GM19328 (cell line): Measurements from ENCODE around the gene SMARCD2.
"Not testable (repeated sequence)": the region's sequence is repeated elsewhere in the genome, so short reads cannot be mapped to it uniquely, and the experiment has no call there.

Source experiments
- ATAC-seq: cut with Tn5 transposase; IDR thresholded peaks from one replicate; pipeline ENCODE4 v1.9.1; 2021; ENCODE audit warnings: mild to moderate bottlenecking, moderate library complexity; ENCODE audit not compliant: unreplicated experiment

Gene SMARCD2

GRCh38 chr17:63816123-63816522 is 26.4 kb downstream of the SMARCD2 start:
- no peak for ATAC-seq

DNA sequence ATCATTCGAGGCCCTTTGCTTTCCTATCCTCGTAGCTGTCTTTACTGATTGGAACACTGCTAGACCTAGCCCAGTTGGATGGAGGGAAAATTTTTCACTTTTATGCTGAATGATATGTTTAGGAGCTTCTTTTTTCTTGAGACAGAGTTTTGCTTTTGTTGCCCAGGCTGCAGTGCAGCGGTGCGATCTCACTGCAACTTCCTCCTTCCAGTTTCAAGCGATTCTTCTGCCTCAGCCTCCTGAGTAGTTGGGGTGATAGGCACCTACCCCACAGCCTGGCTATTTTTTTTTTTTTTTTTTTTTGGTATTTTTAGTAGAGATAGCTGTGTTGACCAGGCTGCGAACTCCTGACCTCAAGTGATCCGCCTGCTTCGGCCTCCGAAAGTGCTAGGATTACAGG is 32.5 kb downstream of the SMARCD2 start:
- no peak for ATAC-seq

DNA sequence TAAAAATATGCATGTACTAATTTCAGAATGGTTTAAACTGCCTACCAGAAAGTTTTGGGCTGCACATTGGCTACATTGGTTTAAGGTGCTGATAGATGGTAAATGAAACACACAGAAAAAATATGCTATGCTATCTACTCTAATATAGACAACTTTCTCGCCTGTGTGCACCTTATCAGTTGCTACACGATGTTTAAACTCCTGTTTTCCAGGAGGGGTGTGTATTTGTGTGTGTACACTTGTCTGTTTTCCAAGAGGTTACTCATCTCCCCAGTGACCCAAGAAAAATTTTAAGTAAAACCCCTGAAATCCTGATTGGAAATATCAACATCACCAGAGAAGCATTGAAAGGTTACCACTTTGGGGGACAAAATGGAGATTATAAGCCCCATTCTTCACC is 36.9 kb downstream of the SMARCD2 start:
- no peak for ATAC-seq

GRCh38 chr17:63804328-63804727 is 38.2 kb downstream of the SMARCD2 start:
- ATAC-seq = no peak

- no peak for ATAC-seq
Measured at GRCh38 chr17:63800783-63801182, 41.7 kb downstream of the SMARCD2 start.

DNA sequence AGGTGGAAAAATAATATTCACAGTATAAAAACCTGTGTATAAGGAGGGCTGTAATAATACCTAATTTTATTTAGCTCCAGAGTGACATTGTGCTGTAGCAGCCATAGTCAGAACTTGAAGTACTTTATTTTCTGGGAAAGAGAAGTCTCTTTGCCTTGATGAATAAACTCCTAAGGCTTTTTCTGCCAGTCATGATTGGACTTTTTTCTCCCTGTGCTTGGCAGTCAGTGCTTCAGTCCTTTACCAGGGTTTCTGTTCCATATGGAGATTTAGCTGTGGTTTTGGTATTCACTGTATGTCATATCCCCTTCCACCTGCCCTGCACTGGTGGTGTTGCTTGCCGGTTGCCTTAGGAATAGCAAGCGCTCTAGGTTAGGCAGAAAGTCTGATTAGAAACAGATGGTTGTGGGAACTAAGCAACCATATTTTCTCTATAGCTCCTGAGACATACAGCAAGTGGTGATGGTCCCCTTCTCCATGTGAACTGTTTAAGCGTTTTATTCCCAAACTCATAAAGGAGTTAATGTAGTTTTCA is 43.8 kb downstream of the SMARCD2 start:
- ATAC-seq = no peak

GRCh38 chr17:63796375-63796774 is 46.1 kb downstream of the SMARCD2 start:
- not testable (repeated sequence) for ATAC-seq

- no peak for ATAC-seq
Measured at GRCh38 chr17:63792055-63792729, 50.3 kb downstream of the SMARCD2 start.

DNA sequence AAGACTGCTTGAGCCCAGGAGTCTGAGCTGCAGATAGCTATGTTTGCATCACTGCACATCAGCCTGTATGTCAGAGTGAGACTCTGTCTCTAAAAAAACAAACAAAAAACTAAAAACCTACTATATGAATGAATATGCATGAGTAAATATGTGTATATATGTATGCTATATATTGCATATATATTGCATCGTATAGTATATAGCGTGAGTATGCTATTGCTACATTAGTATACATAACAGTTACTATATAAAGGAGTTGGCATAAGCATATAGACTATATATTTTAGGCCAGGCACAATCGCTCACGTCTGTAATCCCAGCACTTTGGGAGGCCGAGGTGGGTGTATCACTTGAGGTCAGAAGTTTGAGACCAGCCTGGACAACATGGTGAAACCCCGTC is 52.4 kb downstream of the SMARCD2 start:
- no peak for ATAC-seq

DNA sequence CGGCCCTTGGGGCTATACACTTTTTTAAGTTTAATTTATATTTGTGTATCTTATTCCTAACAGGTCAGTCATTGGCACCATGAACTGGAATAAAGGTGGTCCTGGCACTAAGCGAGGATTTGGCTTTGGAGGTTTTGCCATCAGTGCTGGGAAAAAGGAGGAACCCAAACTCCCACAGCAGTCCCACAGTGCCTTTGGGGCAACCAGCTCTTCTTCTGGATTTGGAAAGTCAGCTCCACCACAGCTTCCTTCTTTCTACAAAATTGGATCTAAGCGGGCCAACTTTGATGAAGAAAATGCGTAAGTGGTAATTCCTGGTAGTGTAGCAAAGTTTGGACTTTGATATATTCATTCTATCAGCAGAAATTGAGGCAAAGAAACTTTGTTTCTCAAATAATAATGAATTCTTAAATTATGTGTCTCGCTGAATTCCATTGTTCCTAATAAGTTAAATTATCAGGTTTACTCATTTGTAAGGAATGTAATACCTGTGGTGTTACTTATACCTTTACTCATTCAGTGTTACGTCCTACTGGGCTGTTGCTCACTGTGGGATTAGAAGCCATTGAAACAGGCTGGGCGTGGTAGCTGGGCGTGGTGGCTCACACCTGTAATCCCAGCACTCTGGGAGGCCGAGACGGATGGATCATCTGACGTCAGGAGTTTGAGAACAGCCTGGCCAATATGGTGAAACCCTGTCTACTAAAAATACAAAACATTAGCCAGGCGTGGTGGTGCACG is 55.3 kb downstream of the SMARCD2 start:
- no peak for ATAC-seq

DNA sequence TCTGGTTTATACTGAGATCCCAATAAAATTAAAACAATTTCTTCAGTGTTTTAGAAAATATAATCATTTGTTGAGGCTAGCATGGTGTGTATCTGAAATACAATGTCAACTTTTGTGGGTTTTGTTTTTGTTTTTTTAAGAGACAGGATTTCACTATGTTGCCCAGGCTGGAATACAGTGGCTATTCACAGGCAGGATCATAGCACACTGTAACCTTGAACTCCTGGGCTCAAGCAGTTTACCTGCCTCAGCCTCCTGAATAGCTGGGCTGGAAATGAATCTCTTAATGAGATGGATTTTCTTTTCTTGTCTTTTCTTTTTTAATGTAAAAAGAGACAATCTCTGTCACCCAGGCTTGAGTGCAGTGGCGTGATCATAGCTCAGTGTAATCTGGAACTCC is 56.4 kb downstream of the SMARCD2 start:
- no peak for ATAC-seq

GRCh38 chr17:63785556-63785955 is 56.9 kb downstream of the SMARCD2 start:
- ATAC-seq = no peak

- no peak for ATAC-seq
Measured at GRCh38 chr17:63783522-63783921, 59.0 kb downstream of the SMARCD2 start.
